HepG2 (cell line): Measurements from ENCODE around the gene PSMC3IP. TPM values are rescaled to one million over a fixed set of nuclear protein-coding genes. Genes with fewer than 3 reads are reported as not detected.

Source experiments
- FIP1L1 ChIP-seq: fragments of 200-400 bp; formaldehyde crosslinking; IDR thresholded peaks from 2 replicates; pipeline ENCODE4 v1.6.1; 2018; ENCODE audit warnings: low read depth, mild to moderate bottlenecking, low read length, moderate library complexity, borderline replicate concordance; ENCODE audit not compliant: insufficient read depth
- GTF2F1 ChIP-seq: fragments of 150-350 bp; IDR thresholded peaks from 2 replicates; pipeline ENCODE4 v1.6.1; 2014; ENCODE audit warnings: low read length
- HDAC1 ChIP-seq: sonication (generic); formaldehyde crosslinking; IDR thresholded peaks from 2 replicates; pipeline ENCODE4 v1.5.1; 2020; ENCODE audit warnings: mild to moderate bottlenecking, missing genetic modification reagents
- IKZF1 ChIP-seq: fragments of 450-650 bp; IDR thresholded peaks from 2 replicates; pipeline ENCODE4 v1.7.1; 2016
- ISL2 ChIP-seq: sonication (generic); formaldehyde crosslinking; IDR thresholded peaks from 2 replicates; pipeline ENCODE4 v1.5.0; 2020; ENCODE audit warnings: missing genetic modification reagents
- NCOA5 ChIP-seq: sonication (generic); formaldehyde crosslinking; IDR thresholded peaks from 2 replicates; pipeline ENCODE4 v1.4.0; 2020; ENCODE audit warnings: missing genetic modification reagents
- ZNF124 ChIP-seq: sonication (generic); formaldehyde crosslinking; IDR thresholded peaks from 2 replicates; pipeline ENCODE4 v1.4.0; 2020; ENCODE audit warnings: missing genetic modification reagents
- polyA plus RNA-seq, 8 experiments: library from polyadenylated mRNA; depleted of rRNA in 3 of 8; stranded (reverse) in 7 of 8; unstranded in 1 of 8; fragments of >200 nt; fragmentation: Illumina TruSeq in 4 of 8; extraction: Trizol in 4 of 8; gene quantifications; 2 replicates each; pipeline versions ENCODE4 v1.2.1 to v1.2.3, GENCODE V29; 2011 to 2016; ENCODE audit warnings: low read depth in 4 of 8, missing spikeins in 1 of 8, mixed read lengths in 1 of 8; ENCODE audit not compliant: insufficient read depth in 1 of 8
- total RNA-seq, 5 experiments: library from RNA; depleted of rRNA; stranded (reverse); fragments of >200 nt; fragmentation: Illumina TruSeq; extraction: Trizol; gene quantifications; 2 replicates each; pipeline ENCODE4 v1.2.3, GENCODE V29; 2016; ENCODE audit warnings: low read depth in 1 of 5
- TF ChIP-seq, protein P1 (sequence below): IDR thresholded peaks from 2 replicates; pipeline ENCODE4 v1.6.1; 2012; ENCODE audit warnings: low read length, improper control_type of control experiment
- TF ChIP-seq, protein P2 (sequence below): IDR thresholded peaks from 2 replicates; pipeline ENCODE4 v1.6.1; 2016; ENCODE audit warnings: missing biosample characterization, missing genetic modification reagents, low read depth
- TF ChIP-seq, protein P3 (sequence below): IDR thresholded peaks from 2 replicates; pipeline ENCODE4 v1.6.1; 2016; ENCODE audit warnings: missing compliant biosample characterization, missing genetic modification reagents, borderline replicate concordance
- TF ChIP-seq, protein P4 (sequence below): sonication (generic); formaldehyde crosslinking; IDR thresholded peaks from 2 replicates; pipeline ENCODE4 v1.8.0; 2022; ENCODE audit warnings: missing genetic modification reagents, mild to moderate bottlenecking, inconsistent platforms, borderline replicate concordance
- TF ChIP-seq, protein P5 (sequence below): sonication (generic); formaldehyde crosslinking; IDR thresholded peaks from 2 replicates; pipeline ENCODE4 v1.4.0; 2020; ENCODE audit warnings: mild to moderate bottlenecking, missing genetic modification reagents, borderline replicate concordance
- TF ChIP-seq, protein P6 (sequence below): fragments of 450-650 bp; IDR thresholded peaks from 2 replicates; pipeline ENCODE4 v1.6.1; 2017; ENCODE audit warnings: mild to moderate bottlenecking

Gene PSMC3IP
- total and polyA plus RNA-seq, 2 of the 13 experiments (the other 11 are each of a cell fraction or from before 2014, with no cell fraction given), result 6.5 to 22.4 TPM

DNA sequence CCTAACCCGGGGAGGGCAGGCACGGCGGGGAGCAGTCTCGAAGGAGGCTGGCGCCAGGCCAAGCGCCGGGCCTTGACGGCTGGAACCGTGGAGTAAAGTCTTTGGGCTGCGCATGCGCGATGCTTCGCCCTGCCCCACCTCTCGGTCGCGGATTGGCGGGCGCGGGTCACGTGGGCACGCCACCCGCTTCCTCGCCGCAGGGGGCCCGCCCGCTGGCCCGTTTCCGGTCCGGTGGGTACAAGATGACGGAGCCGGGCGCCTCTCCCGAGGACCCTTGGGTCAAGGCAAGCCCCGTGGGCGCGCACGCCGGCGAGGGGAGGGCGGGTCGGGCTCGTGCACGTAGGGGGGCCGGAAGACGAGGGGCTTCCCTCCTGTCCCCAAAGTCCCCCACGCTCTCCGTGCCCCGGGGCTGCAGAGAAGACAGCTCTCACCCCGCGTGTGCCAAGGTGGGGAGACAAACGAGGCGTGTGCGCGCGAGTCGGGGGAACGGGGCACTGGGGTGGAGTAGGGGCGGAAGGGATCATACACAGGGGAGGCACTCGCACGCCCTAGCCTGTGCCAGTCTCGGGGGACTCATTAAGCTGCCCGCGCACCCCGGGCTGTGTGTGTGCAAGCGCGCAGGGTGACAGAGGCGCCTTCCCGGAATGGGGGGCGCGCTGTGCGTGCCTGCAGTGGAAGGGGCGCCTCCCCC is 10.5 kb downstream of the PSMC3IP start, which contains the start of gene MLX (continued):
- TF ChIP-seq, protein P1, sequence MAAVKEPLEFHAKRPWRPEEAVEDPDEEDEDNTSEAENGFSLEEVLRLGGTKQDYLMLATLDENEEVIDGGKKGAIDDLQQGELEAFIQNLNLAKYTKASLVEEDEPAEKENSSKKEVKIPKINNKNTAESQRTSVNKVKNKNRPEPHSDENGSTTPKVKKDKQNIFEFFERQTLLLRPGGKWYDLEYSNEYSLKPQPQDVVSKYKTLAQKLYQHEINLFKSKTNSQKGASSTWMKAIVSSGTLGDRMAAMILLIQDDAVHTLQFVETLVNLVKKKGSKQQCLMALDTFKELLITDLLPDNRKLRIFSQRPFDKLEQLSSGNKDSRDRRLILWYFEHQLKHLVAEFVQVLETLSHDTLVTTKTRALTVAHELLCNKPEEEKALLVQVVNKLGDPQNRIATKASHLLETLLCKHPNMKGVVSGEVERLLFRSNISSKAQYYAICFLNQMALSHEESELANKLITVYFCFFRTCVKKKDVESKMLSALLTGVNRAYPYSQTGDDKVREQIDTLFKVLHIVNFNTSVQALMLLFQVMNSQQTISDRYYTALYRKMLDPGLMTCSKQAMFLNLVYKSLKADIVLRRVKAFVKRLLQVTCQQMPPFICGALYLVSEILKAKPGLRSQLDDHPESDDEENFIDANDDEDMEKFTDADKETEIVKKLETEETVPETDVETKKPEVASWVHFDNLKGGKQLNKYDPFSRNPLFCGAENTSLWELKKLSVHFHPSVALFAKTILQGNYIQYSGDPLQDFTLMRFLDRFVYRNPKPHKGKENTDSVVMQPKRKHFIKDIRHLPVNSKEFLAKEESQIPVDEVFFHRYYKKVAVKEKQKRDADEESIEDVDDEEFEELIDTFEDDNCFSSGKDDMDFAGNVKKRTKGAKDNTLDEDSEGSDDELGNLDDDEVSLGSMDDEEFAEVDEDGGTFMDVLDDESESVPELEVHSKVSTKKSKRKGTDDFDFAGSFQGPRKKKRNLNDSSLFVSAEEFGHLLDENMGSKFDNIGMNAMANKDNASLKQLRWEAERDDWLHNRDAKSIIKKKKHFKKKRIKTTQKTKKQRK, result no peak
- TF ChIP-seq ZNF124 (0 out of 2 replicates have a peak, but pooled peaks have one; percentile 77), FIP1L1 (no peak), HDAC1 (CRISPR knock-in tag) (peak; percentile 96), IKZF1 (no peak), ISL2 (CRISPR knock-in tag) (peak; percentile 55; the same call in 1 of the 2 replicates), GTF2F1 (no peak; the same call in 1 of the 2 replicates), NCOA5 (CRISPR knock-in tag) (peak; percentile 72; the same call in 1 of the 2 replicates)
- TF ChIP-seq, protein P2, sequence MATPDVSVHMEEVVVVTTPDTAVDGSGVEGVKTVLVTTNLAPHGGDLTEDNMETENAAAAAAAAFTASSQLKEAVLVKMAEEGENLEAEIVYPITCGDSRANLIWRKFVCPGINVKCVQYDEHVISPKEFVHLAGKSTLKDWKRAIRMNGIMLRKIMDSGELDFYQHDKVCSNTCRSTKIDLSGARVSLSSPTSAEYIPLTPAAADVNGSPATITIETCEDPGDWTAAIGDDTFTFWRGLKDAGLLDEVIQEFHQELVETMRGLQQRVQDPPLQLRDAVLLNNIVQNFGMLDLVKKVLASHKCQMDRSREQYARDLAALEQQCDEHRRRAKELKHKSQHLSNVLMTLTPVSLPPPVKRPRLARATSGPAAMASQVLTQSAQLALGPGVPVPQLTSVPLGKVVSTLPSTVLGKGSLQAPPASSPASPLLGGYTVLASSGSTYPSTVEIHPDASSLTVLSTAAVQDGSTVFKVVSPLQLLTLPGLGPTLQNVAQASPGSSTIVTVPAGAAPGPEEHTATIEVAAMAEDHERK (CRISPR knock-in tag), result peak; percentile 87
- TF ChIP-seq, protein P3, sequence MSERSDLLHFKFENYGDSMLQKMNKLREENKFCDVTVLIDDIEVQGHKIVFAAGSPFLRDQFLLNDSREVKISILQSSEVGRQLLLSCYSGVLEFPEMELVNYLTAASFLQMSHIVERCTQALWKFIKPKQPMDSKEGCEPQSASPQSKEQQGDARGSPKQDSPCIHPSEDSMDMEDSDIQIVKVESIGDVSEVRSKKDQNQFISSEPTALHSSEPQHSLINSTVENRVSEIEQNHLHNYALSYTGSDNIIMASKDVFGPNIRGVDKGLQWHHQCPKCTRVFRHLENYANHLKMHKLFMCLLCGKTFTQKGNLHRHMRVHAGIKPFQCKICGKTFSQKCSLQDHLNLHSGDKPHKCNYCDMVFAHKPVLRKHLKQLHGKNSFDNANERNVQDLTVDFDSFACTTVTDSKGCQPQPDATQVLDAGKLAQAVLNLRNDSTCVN, result peak; percentile 74
- TF ChIP-seq, protein P4, sequence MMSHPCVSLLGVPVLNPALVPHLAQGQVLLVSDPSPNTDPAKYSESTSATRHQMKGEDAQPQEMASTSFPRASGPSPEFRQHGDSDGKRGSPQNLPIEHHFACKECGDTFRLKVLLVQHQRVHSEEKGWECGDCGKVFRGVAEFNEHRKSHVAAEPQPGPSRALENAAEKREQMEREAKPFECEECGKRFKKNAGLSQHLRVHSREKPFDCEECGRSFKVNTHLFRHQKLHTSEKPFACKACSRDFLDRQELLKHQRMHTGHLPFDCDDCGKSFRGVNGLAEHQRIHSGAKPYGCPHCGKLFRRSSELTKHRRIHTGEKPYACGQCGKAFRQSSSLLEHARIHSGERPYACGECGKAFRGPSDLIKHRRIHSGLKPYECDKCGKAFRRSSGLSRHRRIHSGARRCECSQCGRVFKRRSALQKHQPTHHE (CRISPR knock-in tag), result no peak
- TF ChIP-seq, protein P5, sequence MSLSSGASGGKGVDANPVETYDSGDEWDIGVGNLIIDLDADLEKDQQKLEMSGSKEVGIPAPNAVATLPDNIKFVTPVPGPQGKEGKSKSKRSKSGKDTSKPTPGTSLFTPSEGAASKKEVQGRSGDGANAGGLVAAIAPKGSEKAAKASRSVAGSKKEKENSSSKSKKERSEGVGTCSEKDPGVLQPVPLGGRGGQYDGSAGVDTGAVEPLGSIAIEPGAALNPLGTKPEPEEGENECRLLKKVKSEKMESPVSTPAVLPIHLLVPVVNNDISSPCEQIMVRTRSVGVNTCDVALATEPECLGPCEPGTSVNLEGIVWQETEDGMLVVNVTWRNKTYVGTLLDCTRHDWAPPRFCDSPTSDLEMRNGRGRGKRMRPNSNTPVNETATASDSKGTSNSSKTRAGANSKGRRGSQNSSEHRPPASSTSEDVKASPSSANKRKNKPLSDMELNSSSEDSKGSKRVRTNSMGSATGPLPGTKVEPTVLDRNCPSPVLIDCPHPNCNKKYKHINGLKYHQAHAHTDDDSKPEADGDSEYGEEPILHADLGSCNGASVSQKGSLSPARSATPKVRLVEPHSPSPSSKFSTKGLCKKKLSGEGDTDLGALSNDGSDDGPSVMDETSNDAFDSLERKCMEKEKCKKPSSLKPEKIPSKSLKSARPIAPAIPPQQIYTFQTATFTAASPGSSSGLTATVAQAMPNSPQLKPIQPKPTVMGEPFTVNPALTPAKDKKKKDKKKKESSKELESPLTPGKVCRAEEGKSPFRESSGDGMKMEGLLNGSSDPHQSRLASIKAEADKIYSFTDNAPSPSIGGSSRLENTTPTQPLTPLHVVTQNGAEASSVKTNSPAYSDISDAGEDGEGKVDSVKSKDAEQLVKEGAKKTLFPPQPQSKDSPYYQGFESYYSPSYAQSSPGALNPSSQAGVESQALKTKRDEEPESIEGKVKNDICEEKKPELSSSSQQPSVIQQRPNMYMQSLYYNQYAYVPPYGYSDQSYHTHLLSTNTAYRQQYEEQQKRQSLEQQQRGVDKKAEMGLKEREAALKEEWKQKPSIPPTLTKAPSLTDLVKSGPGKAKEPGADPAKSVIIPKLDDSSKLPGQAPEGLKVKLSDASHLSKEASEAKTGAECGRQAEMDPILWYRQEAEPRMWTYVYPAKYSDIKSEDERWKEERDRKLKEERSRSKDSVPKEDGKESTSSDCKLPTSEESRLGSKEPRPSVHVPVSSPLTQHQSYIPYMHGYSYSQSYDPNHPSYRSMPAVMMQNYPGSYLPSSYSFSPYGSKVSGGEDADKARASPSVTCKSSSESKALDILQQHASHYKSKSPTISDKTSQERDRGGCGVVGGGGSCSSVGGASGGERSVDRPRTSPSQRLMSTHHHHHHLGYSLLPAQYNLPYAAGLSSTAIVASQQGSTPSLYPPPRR (CRISPR knock-in tag), result peak; percentile 78
- TF ChIP-seq, protein P6, sequence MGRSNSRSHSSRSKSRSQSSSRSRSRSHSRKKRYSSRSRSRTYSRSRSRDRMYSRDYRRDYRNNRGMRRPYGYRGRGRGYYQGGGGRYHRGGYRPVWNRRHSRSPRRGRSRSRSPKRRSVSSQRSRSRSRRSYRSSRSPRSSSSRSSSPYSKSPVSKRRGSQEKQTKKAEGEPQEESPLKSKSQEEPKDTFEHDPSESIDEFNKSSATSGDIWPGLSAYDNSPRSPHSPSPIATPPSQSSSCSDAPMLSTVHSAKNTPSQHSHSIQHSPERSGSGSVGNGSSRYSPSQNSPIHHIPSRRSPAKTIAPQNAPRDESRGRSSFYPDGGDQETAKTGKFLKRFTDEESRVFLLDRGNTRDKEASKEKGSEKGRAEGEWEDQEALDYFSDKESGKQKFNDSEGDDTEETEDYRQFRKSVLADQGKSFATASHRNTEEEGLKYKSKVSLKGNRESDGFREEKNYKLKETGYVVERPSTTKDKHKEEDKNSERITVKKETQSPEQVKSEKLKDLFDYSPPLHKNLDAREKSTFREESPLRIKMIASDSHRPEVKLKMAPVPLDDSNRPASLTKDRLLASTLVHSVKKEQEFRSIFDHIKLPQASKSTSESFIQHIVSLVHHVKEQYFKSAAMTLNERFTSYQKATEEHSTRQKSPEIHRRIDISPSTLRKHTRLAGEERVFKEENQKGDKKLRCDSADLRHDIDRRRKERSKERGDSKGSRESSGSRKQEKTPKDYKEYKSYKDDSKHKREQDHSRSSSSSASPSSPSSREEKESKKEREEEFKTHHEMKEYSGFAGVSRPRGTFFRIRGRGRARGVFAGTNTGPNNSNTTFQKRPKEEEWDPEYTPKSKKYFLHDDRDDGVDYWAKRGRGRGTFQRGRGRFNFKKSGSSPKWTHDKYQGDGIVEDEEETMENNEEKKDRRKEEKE, result no peak
